ENCODE measurements around the gene PDE4D.

Gene PDE4D

DNA sequence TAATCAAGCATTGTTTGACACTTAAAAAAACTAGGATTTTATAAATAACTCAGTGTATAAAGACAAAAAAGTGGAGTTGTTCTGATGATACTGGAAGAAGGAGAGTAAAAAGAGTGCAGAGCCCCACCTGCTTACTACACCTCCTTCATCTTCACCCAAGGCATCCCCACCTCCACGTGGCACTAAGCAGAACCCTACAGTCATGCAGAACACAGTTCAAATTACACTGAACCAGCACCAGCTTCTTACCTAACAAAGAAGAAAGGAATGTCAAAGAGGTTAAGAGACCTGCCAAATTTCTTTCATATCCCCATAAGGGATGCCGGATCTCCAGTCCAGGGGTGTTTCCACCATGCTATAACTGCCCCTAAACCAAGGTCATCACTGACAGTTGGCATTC lies 55.5 kb downstream of the PDE4D start:
- TF ChIP-seq TAF1 (IDR thresholded peaks at IDR 0.05; ENCODE audit: borderline replicate concordance, insufficient read depth, low read length): no peak
- TF ChIP-seq, protein P1, sequence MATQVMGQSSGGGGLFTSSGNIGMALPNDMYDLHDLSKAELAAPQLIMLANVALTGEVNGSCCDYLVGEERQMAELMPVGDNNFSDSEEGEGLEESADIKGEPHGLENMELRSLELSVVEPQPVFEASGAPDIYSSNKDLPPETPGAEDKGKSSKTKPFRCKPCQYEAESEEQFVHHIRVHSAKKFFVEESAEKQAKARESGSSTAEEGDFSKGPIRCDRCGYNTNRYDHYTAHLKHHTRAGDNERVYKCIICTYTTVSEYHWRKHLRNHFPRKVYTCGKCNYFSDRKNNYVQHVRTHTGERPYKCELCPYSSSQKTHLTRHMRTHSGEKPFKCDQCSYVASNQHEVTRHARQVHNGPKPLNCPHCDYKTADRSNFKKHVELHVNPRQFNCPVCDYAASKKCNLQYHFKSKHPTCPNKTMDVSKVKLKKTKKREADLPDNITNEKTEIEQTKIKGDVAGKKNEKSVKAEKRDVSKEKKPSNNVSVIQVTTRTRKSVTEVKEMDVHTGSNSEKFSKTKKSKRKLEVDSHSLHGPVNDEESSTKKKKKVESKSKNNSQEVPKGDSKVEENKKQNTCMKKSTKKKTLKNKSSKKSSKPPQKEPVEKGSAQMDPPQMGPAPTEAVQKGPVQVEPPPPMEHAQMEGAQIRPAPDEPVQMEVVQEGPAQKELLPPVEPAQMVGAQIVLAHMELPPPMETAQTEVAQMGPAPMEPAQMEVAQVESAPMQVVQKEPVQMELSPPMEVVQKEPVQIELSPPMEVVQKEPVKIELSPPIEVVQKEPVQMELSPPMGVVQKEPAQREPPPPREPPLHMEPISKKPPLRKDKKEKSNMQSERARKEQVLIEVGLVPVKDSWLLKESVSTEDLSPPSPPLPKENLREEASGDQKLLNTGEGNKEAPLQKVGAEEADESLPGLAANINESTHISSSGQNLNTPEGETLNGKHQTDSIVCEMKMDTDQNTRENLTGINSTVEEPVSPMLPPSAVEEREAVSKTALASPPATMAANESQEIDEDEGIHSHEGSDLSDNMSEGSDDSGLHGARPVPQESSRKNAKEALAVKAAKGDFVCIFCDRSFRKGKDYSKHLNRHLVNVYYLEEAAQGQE (IDR thresholded peaks at IDR 0.05; ENCODE audit: insufficient read depth in 1 of 2, low read depth in 2 of 2, low read length in 2 of 2): no peak
- TF ChIP-seq FOXP2 (optimal IDR thresholded peaks at IDR 0.05; ENCODE audit: borderline replicate concordance, extremely low read depth, extremely low read length, insufficient read depth): no peak
- TF ChIP-seq POLR2AphosphoS5 (IDR thresholded peaks at IDR 0.05; ENCODE audit: low read depth, low read length): no peak
- no peak for TF ChIP-seq SIN3A (IDR thresholded peaks at IDR 0.05; ENCODE audit: borderline replicate concordance, insufficient read depth, low read length)

DNA sequence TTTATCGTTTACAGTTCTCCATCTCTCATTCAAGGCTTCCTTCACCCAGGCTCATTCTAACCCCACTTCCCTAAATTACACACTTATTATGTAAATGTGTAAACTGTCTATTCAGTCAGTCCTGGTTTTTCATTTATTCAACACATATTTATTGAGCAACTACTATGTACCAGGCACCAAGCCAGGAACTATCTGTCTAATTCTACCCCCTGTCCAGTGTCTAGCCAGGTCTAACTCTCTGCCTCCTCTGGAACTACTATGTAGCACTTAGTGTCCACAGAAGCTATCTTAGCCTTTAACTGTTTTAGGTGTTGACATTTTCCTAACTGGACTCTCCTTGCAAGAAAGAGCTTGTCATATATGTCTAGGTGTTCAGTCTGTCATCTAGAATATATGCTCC lies 56.5 kb downstream of the PDE4D start:
- TF ChIP-seq TAF1 (IDR thresholded peaks at IDR 0.05; ENCODE audit: borderline replicate concordance, insufficient read depth, low read length): no peak
- TF ChIP-seq SIN3A (IDR thresholded peaks at IDR 0.05; ENCODE audit: borderline replicate concordance, insufficient read depth, low read length): no peak
- no peak for TF ChIP-seq POLR2AphosphoS5 (IDR thresholded peaks at IDR 0.05; ENCODE audit: low read depth, low read length)
- TF ChIP-seq FOXP2 (optimal IDR thresholded peaks at IDR 0.05; ENCODE audit: borderline replicate concordance, extremely low read depth, extremely low read length, insufficient read depth): no peak

DNA sequence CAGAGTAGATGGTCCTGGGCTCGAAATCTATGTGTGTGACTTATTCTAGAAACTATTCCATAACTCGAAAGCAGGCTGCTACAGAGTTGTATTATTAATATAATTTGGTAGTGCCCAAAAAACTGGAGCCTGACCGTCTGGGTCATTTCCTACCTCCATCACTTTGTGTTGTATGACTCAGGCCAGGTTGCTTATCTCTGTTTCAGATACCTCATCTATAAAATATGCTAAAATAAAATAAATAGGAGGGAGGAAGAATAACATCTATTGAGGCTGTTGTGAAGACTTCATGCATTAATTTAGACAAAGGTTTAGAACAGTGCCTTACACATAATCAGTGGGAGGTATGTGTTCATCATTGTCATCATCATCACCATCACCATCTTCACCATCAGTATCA lies 57.7 kb downstream of the PDE4D start:
- no peak for TF ChIP-seq TAF1 (IDR thresholded peaks at IDR 0.05; ENCODE audit: borderline replicate concordance, insufficient read depth, low read length)
- TF ChIP-seq FOXP2 (optimal IDR thresholded peaks at IDR 0.05; ENCODE audit: borderline replicate concordance, extremely low read depth, extremely low read length, insufficient read depth): no peak
- no peak for TF ChIP-seq POLR2AphosphoS5 (IDR thresholded peaks at IDR 0.05; ENCODE audit: low read depth, low read length)
- no peak for TF ChIP-seq SIN3A (IDR thresholded peaks at IDR 0.05; ENCODE audit: borderline replicate concordance, insufficient read depth, low read length)
- TF ChIP-seq, protein P1 (IDR thresholded peaks at IDR 0.05; ENCODE audit: insufficient read depth in 1 of 2, low read depth in 2 of 2, low read length in 2 of 2): no peak

DNA sequence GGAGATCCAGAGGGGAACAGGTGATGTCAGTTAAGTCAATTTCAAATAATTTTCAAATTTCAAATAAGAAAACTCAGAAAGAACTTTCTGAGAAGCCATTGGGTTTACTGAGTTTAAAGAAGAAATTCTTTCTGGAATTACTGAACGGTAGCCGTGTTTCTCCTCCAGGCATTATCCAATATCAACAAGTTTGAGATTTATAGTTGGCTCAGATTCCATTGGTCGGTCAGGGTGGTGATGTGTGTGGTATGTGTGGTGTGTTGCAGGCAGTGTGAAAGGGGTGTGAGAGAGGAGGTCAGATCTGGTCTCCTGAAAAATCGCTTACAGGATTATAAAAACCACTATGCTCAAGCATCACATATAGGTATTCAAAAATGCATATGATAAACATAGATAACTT lies 60.1 kb downstream of the PDE4D start:
- TF ChIP-seq SIN3A (IDR thresholded peaks at IDR 0.05; ENCODE audit: borderline replicate concordance, insufficient read depth, low read length) (no peak), POLR2AphosphoS5 (IDR thresholded peaks at IDR 0.05; ENCODE audit: low read depth, low read length) (no peak), TAF1 (IDR thresholded peaks at IDR 0.05; ENCODE audit: borderline replicate concordance, insufficient read depth, low read length) (no peak), FOXP2 (optimal IDR thresholded peaks at IDR 0.05; ENCODE audit: borderline replicate concordance, extremely low read depth, extremely low read length, insufficient read depth) (no peak)
- TF ChIP-seq, protein P1 (IDR thresholded peaks at IDR 0.05; ENCODE audit: insufficient read depth in 1 of 2, low read depth in 2 of 2, low read length in 2 of 2): no peak

DNA sequence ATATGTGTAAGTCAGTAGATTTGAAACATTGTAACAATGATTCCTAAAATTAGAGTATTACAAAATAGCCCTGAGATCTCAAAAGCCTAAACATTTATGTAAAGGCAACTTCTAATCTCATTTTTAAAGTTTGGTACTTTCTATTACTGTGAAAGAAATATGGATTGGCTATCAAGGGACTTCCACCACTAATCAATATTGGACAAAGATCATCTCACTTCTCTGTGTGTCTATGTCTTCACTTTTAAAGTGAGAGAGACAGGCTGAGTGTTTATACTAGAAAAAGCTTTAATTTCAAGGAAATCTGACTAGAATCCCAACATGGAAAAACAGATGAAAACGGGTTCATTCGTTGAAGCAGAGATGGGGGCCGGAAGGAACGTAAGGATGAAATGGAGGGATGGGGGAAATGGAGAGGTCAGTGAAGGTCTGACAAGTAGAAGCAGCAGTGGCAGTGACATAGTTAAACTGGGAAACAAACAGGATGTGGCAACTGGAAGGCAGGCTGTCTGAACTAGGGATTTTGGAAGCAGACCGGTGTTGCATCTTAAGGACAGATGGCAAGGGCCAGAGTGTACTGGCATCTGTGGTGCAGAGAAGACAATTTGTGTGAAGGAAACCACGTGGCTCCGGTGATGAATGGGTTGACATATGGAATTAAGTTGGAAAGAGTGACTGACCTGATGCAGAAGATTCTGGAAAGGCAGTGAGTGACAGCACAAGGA lies 60.8 kb downstream of the PDE4D start:
- TF ChIP-seq FOXP2 (optimal IDR thresholded peaks at IDR 0.05; ENCODE audit: borderline replicate concordance, extremely low read depth, extremely low read length, insufficient read depth) (no peak), SIN3A (IDR thresholded peaks at IDR 0.05; ENCODE audit: borderline replicate concordance, insufficient read depth, low read length) (no peak), TAF1 (IDR thresholded peaks at IDR 0.05; ENCODE audit: borderline replicate concordance, insufficient read depth, low read length) (no peak), POLR2AphosphoS5 (IDR thresholded peaks at IDR 0.05; ENCODE audit: low read depth, low read length) (no peak)
- TF ChIP-seq, protein P1 (IDR thresholded peaks at IDR 0.05; ENCODE audit: insufficient read depth in 1 of 2, low read depth in 2 of 2, low read length in 2 of 2): no peak
